Measurements from ENCODE around the gene DOCK8.
"Not testable (repeated sequence)": the region's sequence is repeated elsewhere in the genome, so short reads cannot be mapped to it uniquely, and the experiment has no call there.

DOCK8 gene

GRCh38 chr9:398085-398484, 183.4 kb downstream of the DOCK8 start:
- Histone ChIP-seq H3K27ac (ENCODE audit: low read depth, low read length) (no peak overlapping the region), H3K9ac (ENCODE audit: low read depth in 1 of 2, low read length in 2 of 2) (no peak overlapping the region), H3K27me3 (ENCODE audit: control insufficient read depth in 1 of 2, insufficient read depth in 2 of 2, low read length in 2 of 2) (no peaks in the 10 kb centered on the region), H3K9me3 (ENCODE audit: control insufficient read depth in 1 of 2, low read length in 2 of 2) (no peaks in the 10 kb centered on the region), H3K36me3 (ENCODE audit: control insufficient read depth in 1 of 2, insufficient read depth in 2 of 2, low read length in 2 of 2) (peaks cover 0 to 25% of the 10 kb centered on the region in 2 donors), H3K4me3 (ENCODE audit: low read depth in 1 of 2, low read length in 2 of 2) (no peak overlapping the region), H3K4me1 (ENCODE audit: control insufficient read depth in 1 of 2, insufficient read depth in 2 of 2, low read length in 2 of 2) (no peaks in the 10 kb centered on the region)

- Histone ChIP-seq H3K9me3 (ENCODE audit: control insufficient read depth in 1 of 2, low read length in 2 of 2) (no peaks in the 10 kb centered on the region), H3K27me3 (ENCODE audit: control insufficient read depth in 1 of 2, insufficient read depth in 2 of 2, low read length in 2 of 2) (no peaks in the 10 kb centered on the region), H3K4me3 (ENCODE audit: low read depth in 1 of 2, low read length in 2 of 2) (no peak overlapping the region), H3K27ac (ENCODE audit: low read depth, low read length) (no peak overlapping the region), H3K4me1 (ENCODE audit: control insufficient read depth in 1 of 2, insufficient read depth in 2 of 2, low read length in 2 of 2) (no peaks in the 10 kb centered on the region), H3K36me3 (ENCODE audit: control insufficient read depth in 1 of 2, insufficient read depth in 2 of 2, low read length in 2 of 2) (peaks cover 0 to 27% of the 10 kb centered on the region in 2 donors), H3K9ac (ENCODE audit: low read depth in 1 of 2, low read length in 2 of 2) (no peak overlapping the region)
These were observed 186.6 kb downstream of the DOCK8 start for GRCh38 chr9:401223-401622.

GRCh38 chr9:404234-404633, 189.6 kb downstream of the DOCK8 start:
- Histone ChIP-seq H3K36me3 (ENCODE audit: control insufficient read depth in 1 of 2, insufficient read depth in 2 of 2, low read length in 2 of 2) (peaks cover 16 to 45% of the 10 kb centered on the region in 2 donors), H3K4me3 (ENCODE audit: low read depth in 1 of 2, low read length in 2 of 2) (no peak overlapping the region), H3K27ac (ENCODE audit: low read depth, low read length) (no peak overlapping the region), H3K27me3 (ENCODE audit: control insufficient read depth in 1 of 2, insufficient read depth in 2 of 2, low read length in 2 of 2) (no peaks in the 10 kb centered on the region), H3K9me3 (ENCODE audit: control insufficient read depth in 1 of 2, low read length in 2 of 2) (no peaks in the 10 kb centered on the region), H3K9ac (ENCODE audit: low read depth in 1 of 2, low read length in 2 of 2) (no peak overlapping the region), H3K4me1 (ENCODE audit: control insufficient read depth in 1 of 2, insufficient read depth in 2 of 2, low read length in 2 of 2) (no peaks in the 10 kb centered on the region)

- no peak overlapping the region for H3K9ac ChIP-seq (ENCODE audit: low read depth in 1 of 2, low read length in 2 of 2)
- no peaks in the 10 kb centered on the region for H3K9me3 ChIP-seq (ENCODE audit: control insufficient read depth in 1 of 2, low read length in 2 of 2)
- no peak overlapping the region for H3K4me3 ChIP-seq (ENCODE audit: low read depth in 1 of 2, low read length in 2 of 2)
- no peaks in the 10 kb centered on the region for H3K4me1 ChIP-seq (ENCODE audit: control insufficient read depth in 1 of 2, insufficient read depth in 2 of 2, low read length in 2 of 2)
- peaks cover 16 to 45% of the 10 kb centered on the region in 2 donors for H3K36me3 ChIP-seq (ENCODE audit: control insufficient read depth in 1 of 2, insufficient read depth in 2 of 2, low read length in 2 of 2)
- H3K27ac ChIP-seq (ENCODE audit: low read depth, low read length) = no peak overlapping the region
- no peaks in the 10 kb centered on the region for H3K27me3 ChIP-seq (ENCODE audit: control insufficient read depth in 1 of 2, insufficient read depth in 2 of 2, low read length in 2 of 2)
These were observed 190.7 kb downstream of the DOCK8 start for GRCh38 chr9:405341-405740.

- no peaks in the 10 kb centered on the region for H3K9me3 ChIP-seq (ENCODE audit: control insufficient read depth in 1 of 2, low read length in 2 of 2)
- H3K9ac ChIP-seq (ENCODE audit: low read depth in 1 of 2, low read length in 2 of 2) = no peak overlapping the region
- peaks cover 16 to 35% of the 10 kb centered on the region in 2 donors for H3K36me3 ChIP-seq (ENCODE audit: control insufficient read depth in 1 of 2, insufficient read depth in 2 of 2, low read length in 2 of 2)
- H3K4me3 ChIP-seq (ENCODE audit: low read depth in 1 of 2, low read length in 2 of 2) = no peak overlapping the region
- H3K4me1 ChIP-seq (ENCODE audit: control insufficient read depth in 1 of 2, insufficient read depth in 2 of 2, low read length in 2 of 2) = no peaks in the 10 kb centered on the region
- H3K27ac ChIP-seq (ENCODE audit: low read depth, low read length) = no peak overlapping the region
- no peaks in the 10 kb centered on the region for H3K27me3 ChIP-seq (ENCODE audit: control insufficient read depth in 1 of 2, insufficient read depth in 2 of 2, low read length in 2 of 2)
These were observed 192.4 kb downstream of the DOCK8 start for GRCh38 chr9:406886-407654.

- not testable (repeated sequence) for H3K9me3 ChIP-seq (ENCODE audit: control insufficient read depth in 1 of 2, low read length in 2 of 2); H3K27me3 ChIP-seq (ENCODE audit: control insufficient read depth in 1 of 2, insufficient read depth in 2 of 2, low read length in 2 of 2); H3K9ac ChIP-seq (ENCODE audit: low read depth in 1 of 2, low read length in 2 of 2); H3K27ac ChIP-seq (ENCODE audit: low read depth, low read length); H3K4me1 ChIP-seq (ENCODE audit: control insufficient read depth in 1 of 2, insufficient read depth in 2 of 2, low read length in 2 of 2); H3K4me3 ChIP-seq (ENCODE audit: low read depth in 1 of 2, low read length in 2 of 2)
- H3K36me3 ChIP-seq (ENCODE audit: control insufficient read depth in 1 of 2, insufficient read depth in 2 of 2, low read length in 2 of 2) = peaks cover 16 to 32% of the 10 kb centered on the region in 2 donors
These were observed 195.0 kb downstream of the DOCK8 start for GRCh38 chr9:409655-410054.

GRCh38 chr9:414595-414994, 199.9 kb downstream of the DOCK8 start:
- peaks cover 0 to 7% of the 10 kb centered on the region in 2 donors for H3K36me3 ChIP-seq (ENCODE audit: control insufficient read depth in 1 of 2, insufficient read depth in 2 of 2, low read length in 2 of 2)
- no peak overlapping the region for H3K9ac ChIP-seq (ENCODE audit: low read depth in 1 of 2, low read length in 2 of 2)
- no peak overlapping the region for H3K4me3 ChIP-seq (ENCODE audit: low read depth in 1 of 2, low read length in 2 of 2)
- no peak overlapping the region for H3K27ac ChIP-seq (ENCODE audit: low read depth, low read length)
- peaks cover 0 to 2% of the 10 kb centered on the region in 2 donors for H3K4me1 ChIP-seq (ENCODE audit: control insufficient read depth in 1 of 2, insufficient read depth in 2 of 2, low read length in 2 of 2)
- H3K9me3 ChIP-seq (ENCODE audit: control insufficient read depth in 1 of 2, low read length in 2 of 2) = no peaks in the 10 kb centered on the region
- H3K27me3 ChIP-seq (ENCODE audit: control insufficient read depth in 1 of 2, insufficient read depth in 2 of 2, low read length in 2 of 2) = no peaks in the 10 kb centered on the region

GRCh38 chr9:419571-420171, 205.0 kb downstream of the DOCK8 start:
- Histone ChIP-seq H3K9me3 (ENCODE audit: control insufficient read depth in 1 of 2, low read length in 2 of 2) (no peaks in the 10 kb centered on the region), H3K27me3 (ENCODE audit: control insufficient read depth in 1 of 2, insufficient read depth in 2 of 2, low read length in 2 of 2) (no peaks in the 10 kb centered on the region), H3K27ac (ENCODE audit: low read depth, low read length) (no peak overlapping the region), H3K36me3 (ENCODE audit: control insufficient read depth in 1 of 2, insufficient read depth in 2 of 2, low read length in 2 of 2) (peaks cover 0 to 24% of the 10 kb centered on the region in 2 donors), H3K9ac (ENCODE audit: low read depth in 1 of 2, low read length in 2 of 2) (no peak overlapping the region), H3K4me3 (ENCODE audit: low read depth in 1 of 2, low read length in 2 of 2) (no peak overlapping the region), H3K4me1 (ENCODE audit: control insufficient read depth in 1 of 2, insufficient read depth in 2 of 2, low read length in 2 of 2) (peaks cover 0 to 6% of the 10 kb centered on the region in 2 donors)

GRCh38 chr9:421896-422295, 207.2 kb downstream of the DOCK8 start:
- Histone ChIP-seq H3K9me3 (ENCODE audit: control insufficient read depth in 1 of 2, low read length in 2 of 2) (no peaks in the 10 kb centered on the region), H3K4me3 (ENCODE audit: low read depth in 1 of 2, low read length in 2 of 2) (no peak overlapping the region), H3K27me3 (ENCODE audit: control insufficient read depth in 1 of 2, insufficient read depth in 2 of 2, low read length in 2 of 2) (no peaks in the 10 kb centered on the region), H3K4me1 (ENCODE audit: control insufficient read depth in 1 of 2, insufficient read depth in 2 of 2, low read length in 2 of 2) (peaks cover 0 to 6% of the 10 kb centered on the region in 2 donors), H3K36me3 (ENCODE audit: control insufficient read depth in 1 of 2, insufficient read depth in 2 of 2, low read length in 2 of 2) (peaks cover 0 to 31% of the 10 kb centered on the region in 2 donors), H3K9ac (ENCODE audit: low read depth in 1 of 2, low read length in 2 of 2) (no peak overlapping the region), H3K27ac (ENCODE audit: low read depth, low read length) (no peak overlapping the region)

GRCh38 chr9:426264-426663, 211.6 kb downstream of the DOCK8 start:
- no peaks in the 10 kb centered on the region for H3K4me1 ChIP-seq (ENCODE audit: control insufficient read depth in 1 of 2, insufficient read depth in 2 of 2, low read length in 2 of 2)
- no peaks in the 10 kb centered on the region for H3K9me3 ChIP-seq (ENCODE audit: control insufficient read depth in 1 of 2, low read length in 2 of 2)
- no peaks in the 10 kb centered on the region for H3K27me3 ChIP-seq (ENCODE audit: control insufficient read depth in 1 of 2, insufficient read depth in 2 of 2, low read length in 2 of 2)
- peaks cover 0 to 28% of the 10 kb centered on the region in 2 donors for H3K36me3 ChIP-seq (ENCODE audit: control insufficient read depth in 1 of 2, insufficient read depth in 2 of 2, low read length in 2 of 2)
- H3K27ac ChIP-seq (ENCODE audit: low read depth, low read length) = no peak overlapping the region
- H3K4me3 ChIP-seq (ENCODE audit: low read depth in 1 of 2, low read length in 2 of 2) = no peak overlapping the region
- H3K9ac ChIP-seq (ENCODE audit: low read depth in 1 of 2, low read length in 2 of 2) = no peak overlapping the region
